Mucosa of descending colon (tissue), 3 donors: Measurements from ENCODE around the gene PSMD3. TPM values are rescaled to one million over a fixed set of nuclear protein-coding genes. Genes with fewer than 3 reads are reported as not detected.

ENCODE experiments used
- ATAC-seq: fragments of 200-7000 bp; cut with Tn5 transposase; one replicate; pipeline ENCODE4 v1.9.1; 2020; ENCODE audit warnings: mild to moderate bottlenecking, moderate library complexity
- DNase-seq, 3 donors: peaks; one replicate each; pipeline ENCODE4 v3.0.0-alpha.2; 2020
- H3K36me3 ChIP-seq: fragments of 200-600 bp; one replicate; pipeline ENCODE4 v1.8.0; 2021; ENCODE audit warnings: low read depth, mild to moderate bottlenecking
- H3K4me1 ChIP-seq: fragments of 200-600 bp; one replicate; pipeline ENCODE4 v1.8.0; 2021; ENCODE audit warnings: low read depth, mild to moderate bottlenecking
- H3K4me3 ChIP-seq: fragments of 200-600 bp; one replicate; pipeline ENCODE4 v1.8.0; 2021; ENCODE audit warnings: mild to moderate bottlenecking
- H3K9me3 ChIP-seq: fragments of 200-600 bp; one replicate; pipeline ENCODE4 v1.8.0; 2021; ENCODE audit warnings: mild to moderate bottlenecking
- CTCF ChIP-seq: fragments of 200-600 bp; IDR thresholded peaks from one replicate; pipeline ENCODE4 v1.8.0; 2022; ENCODE audit warnings: antibody characterized with exemption, mild to moderate bottlenecking
- intact Hi-C, 2 donors: fragments of 100-400 bp; cut with DNase I in 1 of 2; cut with micrococcal nuclease in 1 of 2; formaldehyde crosslinking; loops; one replicate each; pipeline versions ENCODE4 v1.11.0 to v1.11.1; 2022; cut with DNase I, micrococcal nuclease
- total RNA-seq, 3 donors: library from RNA; stranded (reverse); fragmentation: NEBNext Ultra II Directional in 2 of 3; extraction: Animal tissue kit (Norgen Biotek cat#: 25700) in 2 of 3; gene quantifications; one replicate each; pipeline versions ENCODE4 v1.2.1 to v1.2.4, GENCODE V29; 2021 to 2023
- donor health status: DM: no; HTN: no; CAD: no; lungs with moderate emphysema.
- donor health status: DM: no; HTN: no; CAD: no.
- donor health status: DM: no; HTN: yes; CAD: no.

The PSMD3 gene
- total RNA-seq, 3 donors from 2014 or later: 96.0 to 126 (median 96.8) TPM

GRCh38 chr17:40026816-40027613 lies 46.4 kb downstream of the PSMD3 start:
- peak; percentile 80 to 85 (median 85) for DNase-seq
- Histone ChIP-seq H3K4me3 (no peak overlapping the region), H3K4me1 (peaks cover 47% of the 10 kb centered on the region), H3K36me3 (peaks cover 3% of the 10 kb centered on the region), H3K9me3 (no peaks in the 10 kb centered on the region)
- intact Hi-C loops: no loop called here
- peak; percentile 75 for TF ChIP-seq CTCF
- peak; percentile 81 for ATAC-seq

DNA sequence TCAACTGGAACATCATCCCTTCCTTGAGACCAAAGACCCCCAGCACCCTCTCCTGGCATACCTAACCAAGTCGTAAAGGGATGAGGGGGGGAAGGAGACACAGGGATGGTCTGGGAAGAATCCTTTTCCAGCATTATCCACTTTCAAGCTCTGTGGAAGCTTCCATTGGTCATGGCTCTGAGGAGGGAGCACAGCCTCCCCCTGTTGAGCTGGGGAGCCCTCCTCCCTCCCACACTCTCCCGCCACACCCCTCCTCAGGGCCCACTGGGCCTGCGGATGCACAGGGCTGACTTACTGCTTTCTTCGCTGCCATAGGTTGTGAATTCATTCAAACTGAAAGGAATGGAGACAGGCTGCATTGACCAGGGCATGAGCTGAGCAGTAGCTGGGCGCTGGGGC lies 47.0 kb downstream of the PSMD3 start:
- Histone ChIP-seq H3K36me3 (peaks cover 3% of the 10 kb centered on the region), H3K4me3 (no peak overlapping the region), H3K4me1 (peaks cover 50% of the 10 kb centered on the region), H3K9me3 (no peaks in the 10 kb centered on the region)
- DNase-seq (peak in 2 of 3 donors; percentile 25 to 27), ATAC-seq (no peak)
- no peak for TF ChIP-seq CTCF
- intact Hi-C loops: no loop called here

DNA sequence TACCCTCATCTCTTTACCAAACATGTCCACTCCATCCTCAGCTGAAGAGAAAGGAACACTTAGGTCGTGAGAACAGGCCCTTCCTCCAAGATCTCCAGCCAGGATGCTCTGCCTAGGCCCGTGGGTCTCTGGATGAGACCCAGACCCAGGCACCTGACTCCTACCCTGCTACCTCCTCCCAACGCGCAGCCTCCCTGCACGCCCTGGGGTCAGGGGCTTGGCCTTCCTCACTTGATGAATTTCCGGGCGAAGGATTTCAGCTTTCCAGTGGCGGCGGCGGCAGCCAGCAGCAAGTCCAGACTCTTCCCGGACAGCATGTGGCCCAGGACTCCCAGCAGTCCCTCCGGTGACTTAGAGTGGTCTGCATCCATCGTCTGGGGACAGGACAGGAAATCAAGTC lies 48.0 kb downstream of the PSMD3 start:
- no peak for TF ChIP-seq CTCF
- intact Hi-C loops: no loop called here
- no peaks in the 10 kb centered on the region for H3K9me3 ChIP-seq
- peaks cover 3% of the 10 kb centered on the region for H3K36me3 ChIP-seq
- no peak overlapping the region for H3K4me3 ChIP-seq
- ATAC-seq (no peak), DNase-seq (peak in 1 of 3 donors; percentile 13)
- H3K4me1 ChIP-seq: peaks cover 40% of the 10 kb centered on the region

GRCh38 chr17:40031706-40032105 lies 51.1 kb downstream of the PSMD3 start:
- DNase-seq (peak in 1 of 3 donors; percentile 15), ATAC-seq (no peak)
- Histone ChIP-seq H3K36me3 (peaks cover 3% of the 10 kb centered on the region), H3K4me1 (peaks cover 20% of the 10 kb centered on the region), H3K4me3 (no peak overlapping the region), H3K9me3 (no peaks in the 10 kb centered on the region)
- no peak for TF ChIP-seq CTCF
- intact Hi-C loops: loop anchor here in 1 of 2 donors (10.0 kb wide), 1 partner anchor 143 kb away; the partner anchor contains the start of gene RAPGEFL1

DNA sequence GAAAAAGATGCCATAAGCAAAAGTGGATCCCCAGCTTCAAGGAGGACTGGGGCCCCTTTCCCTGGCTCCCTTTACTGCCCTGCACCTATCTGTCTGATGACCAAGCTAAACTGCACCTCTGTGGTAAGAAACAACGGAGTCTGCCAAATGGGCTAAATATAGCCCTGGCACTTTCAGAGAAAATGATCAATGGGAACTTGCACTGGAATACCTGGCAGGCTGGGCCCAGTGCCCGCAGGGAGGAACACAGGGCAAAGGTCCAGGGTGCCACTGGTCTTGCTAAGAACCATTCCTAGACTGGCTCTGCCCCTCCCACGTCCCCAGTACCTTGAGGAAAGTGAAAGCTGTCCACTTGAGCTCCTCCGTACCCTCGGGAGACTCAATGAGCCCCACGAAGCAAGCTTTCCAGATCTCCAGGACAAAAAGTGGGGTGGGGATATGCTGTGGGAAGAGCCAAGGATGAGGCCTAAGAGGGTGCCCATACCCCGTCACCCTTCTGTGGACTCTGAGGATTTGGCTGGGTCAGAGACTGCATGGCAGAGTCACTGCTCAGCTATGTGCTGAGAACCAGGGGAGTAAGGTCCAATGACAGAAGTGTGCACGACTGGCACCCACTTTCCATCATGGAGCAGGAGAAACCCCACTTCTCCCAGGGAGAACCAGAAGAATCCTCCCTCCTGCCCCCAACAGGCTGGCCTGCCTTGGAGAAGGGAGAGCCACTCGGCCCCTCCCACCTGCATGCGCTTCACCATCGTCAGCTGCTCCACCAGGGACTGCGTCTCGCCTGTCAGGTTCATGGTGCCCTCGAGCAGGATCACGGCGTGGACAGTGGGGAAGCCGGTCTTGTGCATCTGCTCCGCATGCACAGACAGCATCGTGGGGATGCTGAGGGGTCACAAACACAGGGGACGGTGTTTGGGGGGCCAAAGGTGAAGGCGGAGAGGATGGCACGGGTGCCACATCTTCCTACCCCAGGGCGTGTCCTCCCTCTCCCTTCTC lies 52.0 kb downstream of the PSMD3 start:
- Histone ChIP-seq H3K9me3 (no peaks in the 10 kb centered on the region), H3K4me3 (no peak overlapping the region), H3K36me3 (peaks cover 3% of the 10 kb centered on the region), H3K4me1 (peaks cover 18% of the 10 kb centered on the region)
- DNase-seq (peak; percentile 88 to 93 (median 90)), ATAC-seq (peak; percentile 91)
- TF ChIP-seq CTCF: no peak
- intact Hi-C loops: loop anchor here in 1 of 2 donors (10.0 kb wide), 1 partner anchor 142 kb away; the partner anchor contains the start of gene RAPGEFL1
